H1 (cell line): ENCODE measurements around the gene BCAS3. TPM values are rescaled to one million over a fixed set of nuclear protein-coding genes. Genes with fewer than 3 reads are reported as not detected.

ENCODE experiments used
- CTCF ChIA-PET: fragments of 300-600 bp; sonication (Branson Sonifier 250); formaldehyde crosslinking; loops from one replicate; lab custom pipeline; 2021; ENCODE audit not compliant: partially characterized antibody; lab: Charles Lee
- POLR2A ChIA-PET: fragments of 300-600 bp; sonication (Branson Sonifier 250); formaldehyde crosslinking; loops from one replicate; lab custom pipeline; 2021; ENCODE audit warnings: inconsistent platforms; ENCODE audit not compliant: partially characterized antibody; lab: Charles Lee
- DNase-seq, 2 experiments: peaks; one replicate each; pipeline versions ENCODE4 v3.0.0 to v3.0.0-alpha.2; 2010 to 2022; ENCODE audit warnings: low spot score in 2 of 2, low read depth in 1 of 2, mixed read lengths in 1 of 2
- FAIRE-seq: peaks from 2 replicates; lab custom pipeline; 2011; peaks lifted over from hg19 to GRCh38; lab: Jason Lieb, UNC
- H2AFZ ChIP-seq: 2 replicates; pipeline ENCODE4 v1.8.1; 2012; ENCODE audit warnings: low read length, inconsistent platforms
- H2AK5ac ChIP-seq: 2 replicates; pipeline ENCODE4 v1.6.1; 2013; ENCODE audit warnings: low read depth, low read length
- H2BK120ac ChIP-seq: replicated peaks from 2 replicates; pipeline ENCODE3; 2013; ENCODE audit warnings: low read depth, low read length, inconsistent platforms
- H2BK12ac ChIP-seq: 2 replicates; pipeline ENCODE4 v1.6.1; 2013; ENCODE audit warnings: low read depth, low read length
- H2BK15ac ChIP-seq: 2 replicates; pipeline ENCODE4 v1.6.1; 2013; ENCODE audit warnings: low read length
- H2BK20ac ChIP-seq: 2 replicates; pipeline ENCODE4 v1.6.1; 2013; ENCODE audit warnings: low read length
- H2BK5ac ChIP-seq: 2 replicates; pipeline ENCODE4 v1.6.1; 2013; ENCODE audit warnings: low read depth, low read length
- H3K14ac ChIP-seq: 2 replicates; pipeline ENCODE4 v1.6.1; 2013; ENCODE audit warnings: inconsistent platforms; ENCODE audit not compliant: insufficient read length
- H3K18ac ChIP-seq: 2 replicates; pipeline ENCODE4 v1.6.1; 2013; ENCODE audit warnings: low read length; ENCODE audit errors: extremely low read depth
- H3K23ac ChIP-seq: 2 replicates; pipeline ENCODE4 v1.6.1; 2013; ENCODE audit warnings: inconsistent platforms; ENCODE audit not compliant: insufficient read length
- H3K23me2 ChIP-seq: 2 replicates; pipeline ENCODE4 v1.6.1; 2013; ENCODE audit warnings: low read depth, low read length
- H3K27ac ChIP-seq: 2 replicates; pipeline ENCODE4 v1.6.1; 2011; ENCODE audit warnings: low read depth, low read length, inconsistent platforms
- H3K27me3 ChIP-seq, 4 experiments: replicated peaks in 1 of 4; 1 replicate in 1 of 4; 2 replicates in 3 of 4; pipeline versions ENCODE4 v1.6.1 to v1.8.1; 2011 to 2013; ENCODE audit warnings: low read length in 3 of 4, mild to moderate bottlenecking in 3 of 4, inconsistent platforms in 2 of 4, mixed read lengths in 2 of 4, moderate library complexity in 1 of 4; ENCODE audit not compliant: control insufficient read depth in 3 of 4, insufficient read depth in 3 of 4; ENCODE audit errors: extremely low read depth in 1 of 4
- H3K36me3 ChIP-seq, 4 experiments: 2 replicates each; pipeline versions ENCODE4 v1.6.1 to v1.8.1; 2011 to 2013; ENCODE audit warnings: mild to moderate bottlenecking in 4 of 4, low read length in 3 of 4, moderate library complexity in 2 of 4, control low read depth in 1 of 4, inconsistent platforms in 1 of 4; ENCODE audit not compliant: insufficient read depth in 4 of 4, control insufficient read depth in 2 of 4
- H3K4ac ChIP-seq: replicated peaks from 2 replicates; pipeline ENCODE3; 2013; ENCODE audit warnings: low read length, low read depth, mixed read lengths, inconsistent platforms; ENCODE audit not compliant: insufficient read length
- H3K4me1 ChIP-seq, 4 experiments: replicated peaks in 1 of 4; 1 replicate in 1 of 4; 2 replicates in 3 of 4; pipeline versions ENCODE4 v1.6.1 to v1.8.1; 2011 to 2013; ENCODE audit warnings: low read length in 3 of 4, inconsistent platforms in 2 of 4, mixed read lengths in 1 of 4; ENCODE audit not compliant: insufficient read depth in 4 of 4, control insufficient read depth in 3 of 4
- H3K4me2 ChIP-seq, 2 experiments: 2 replicates each; pipeline versions ENCODE4 v1.6.1 to v1.8.1; 2011 to 2013; ENCODE audit warnings: low read depth in 2 of 2, low read length in 2 of 2, control low read depth in 1 of 2, inconsistent platforms in 1 of 2, mild to moderate bottlenecking in 1 of 2; ENCODE audit not compliant: insufficient read depth in 1 of 2
- H3K4me3 ChIP-seq, 4 experiments: fragments of 200-600, 300-600 bp in 1 of 4; sonication (generic), shearing (Covaris generic), sonication (Bioruptor Twin) in 1 of 4; 2 replicates each; pipeline versions ENCODE4 v1.5.1 to v1.8.1; 2011 to 2016; ENCODE audit warnings: low read length in 4 of 4, low read depth in 3 of 4, control low read depth in 2 of 4, inconsistent platforms in 2 of 4, mild to moderate bottlenecking in 2 of 4, mixed read lengths in 1 of 4, moderate library complexity in 1 of 4; ENCODE audit not compliant: insufficient read depth in 2 of 4; ENCODE audit errors: extremely low read depth in 1 of 4
- H3K56ac ChIP-seq: replicated peaks from 2 replicates; pipeline ENCODE3; 2013; ENCODE audit warnings: low read depth, mild to moderate bottlenecking, mixed read lengths, low read length, inconsistent platforms; ENCODE audit not compliant: insufficient read length
- H3K79me1 ChIP-seq: 2 replicates; pipeline ENCODE4 v1.6.1; 2013; ENCODE audit warnings: low read depth, low read length, control low read depth
- H3K79me2 ChIP-seq, 2 experiments: 2 replicates each; pipeline versions ENCODE4 v1.6.1 to v1.8.1; 2012 to 2013; ENCODE audit warnings: low read length in 2 of 2, mild to moderate bottlenecking in 2 of 2, inconsistent platforms in 1 of 2; ENCODE audit not compliant: insufficient read depth in 2 of 2, control insufficient read depth in 1 of 2
- H3K9ac ChIP-seq, 4 experiments: replicated peaks in 1 of 4; 1 replicate in 1 of 4; 2 replicates in 3 of 4; pipeline versions ENCODE4 v1.6.1 to v1.8.1; 2011 to 2013; ENCODE audit warnings: low read depth in 3 of 4, low read length in 3 of 4, control low read depth in 2 of 4, mild to moderate bottlenecking in 2 of 4, moderate library complexity in 2 of 4, inconsistent platforms in 1 of 4; ENCODE audit errors: extremely low read depth in 1 of 4
- H3K9me3 ChIP-seq, 2 experiments: 2 replicates each; pipeline versions ENCODE4 v1.6.1 to v1.8.1; 2012 to 2013; ENCODE audit warnings: mild to moderate bottlenecking in 2 of 2, moderate library complexity in 2 of 2, control low read depth in 1 of 2, inconsistent platforms in 1 of 2, low read depth in 1 of 2, low read length in 1 of 2, mixed read lengths in 1 of 2; ENCODE audit not compliant: insufficient read depth in 2 of 2
- H4K20me1 ChIP-seq, 2 experiments: replicated peaks in 1 of 2; 2 replicates each; pipeline versions ENCODE3 to v1.8.1; 2011 to 2013; ENCODE audit warnings: inconsistent platforms in 2 of 2, low read length in 2 of 2, mild to moderate bottlenecking in 1 of 2; ENCODE audit not compliant: insufficient read depth in 2 of 2, control insufficient read depth in 1 of 2
- H4K5ac ChIP-seq: 2 replicates; pipeline ENCODE4 v1.6.1; 2013; ENCODE audit warnings: low read length, low read depth, mixed read lengths, inconsistent platforms; ENCODE audit not compliant: insufficient read length
- H4K8ac ChIP-seq: 2 replicates; pipeline ENCODE4 v1.8.0; 2013; ENCODE audit warnings: mild to moderate bottlenecking, moderate library complexity, low read length, inconsistent platforms; ENCODE audit not compliant: insufficient read depth; ENCODE audit errors: extremely low read depth
- H4K91ac ChIP-seq: replicated peaks from 2 replicates; pipeline ENCODE3; 2013; ENCODE audit warnings: low read length, mixed read lengths, inconsistent platforms; ENCODE audit not compliant: insufficient read length
- BRCA1 ChIP-seq: IDR thresholded peaks from 2 replicates; pipeline ENCODE4 v1.6.1; 2012; ENCODE audit warnings: low read depth, low read length, improper control_type of control experiment
- CBX8 ChIP-seq: fragments of 300-800, 300-1000 bp; sonication (generic); IDR thresholded peaks from 2 replicates; pipeline ENCODE4 v1.7.1; 2016; ENCODE audit warnings: low read depth, low read length, borderline replicate concordance
- CEBPB ChIP-seq: IDR thresholded peaks from 2 replicates; pipeline ENCODE4 v1.6.1; 2012; ENCODE audit warnings: low read depth, low read length
- CHD1 ChIP-seq: IDR thresholded peaks from 2 replicates; pipeline ENCODE4 v1.6.1; 2012; ENCODE audit warnings: low read depth, low read length, improper control_type of control experiment
- E2F6 ChIP-seq: IDR thresholded peaks from 2 replicates; pipeline ENCODE4 v1.6.1; 2012; ENCODE audit warnings: inconsistent platforms
- EP300 ChIP-seq, 2 experiments: IDR thresholded peaks; 1 replicate in 1 of 2; 2 replicates in 1 of 2; pipeline ENCODE4 v1.6.1; 2011 to 2012; ENCODE audit warnings: low read depth in 2 of 2, low read length in 2 of 2, mild to moderate bottlenecking in 2 of 2, borderline replicate concordance in 1 of 2, inconsistent platforms in 1 of 2, moderate library complexity in 1 of 2
- GTF2F1 ChIP-seq: IDR thresholded peaks from 2 replicates; pipeline ENCODE4 v1.6.1; 2012; ENCODE audit warnings: low read depth, low read length, improper control_type of control experiment, borderline replicate concordance
- HDAC6 ChIP-seq: IDR thresholded peaks from one replicate; pipeline ENCODE4 v1.7.1; 2012; ENCODE audit warnings: low read depth, mild to moderate bottlenecking, inconsistent platforms, low read length, moderate library complexity
- JUN ChIP-seq: IDR thresholded peaks from 2 replicates; pipeline ENCODE4 v1.6.1; 2011; ENCODE audit warnings: low read depth, mild to moderate bottlenecking, improper control_type of control experiment, low read length
- JUND ChIP-seq: IDR thresholded peaks from 2 replicates; pipeline ENCODE4 v1.6.1; 2011; ENCODE audit warnings: mild to moderate bottlenecking, improper control_type of control experiment, low read length
- KDM1A ChIP-seq: fragments of 200-600, 300-600 bp; sonication (generic); IDR thresholded peaks from 2 replicates; pipeline ENCODE4 v1.7.1; 2016; ENCODE audit warnings: mild to moderate bottlenecking, low read length, borderline replicate concordance
- PHF8 ChIP-seq: fragments of 200-600 bp; sonication (generic); conservative IDR thresholded peaks from 2 replicates; pipeline ENCODE4 v1.7.1; 2012; ENCODE audit warnings: low read depth, mild to moderate bottlenecking, inconsistent platforms, low read length, moderate library complexity
- RBBP5 ChIP-seq: IDR thresholded peaks from 2 replicates; pipeline ENCODE4 v1.7.1; 2012; ENCODE audit warnings: low read depth, mild to moderate bottlenecking, inconsistent platforms, low read length, moderate library complexity, borderline replicate concordance
- TAF1 ChIP-seq: IDR thresholded peaks from 2 replicates; pipeline ENCODE4 v1.6.1; 2011; ENCODE audit warnings: mild to moderate bottlenecking, low read depth, low read length
- WGBS, 2 experiments: shearing (Covaris generic) in 1 of 2; methylation state at CpG; one replicate each; pipeline versions ENCODE4 v1.1.6 to v1.1.7; 2013 to 2015; ENCODE audit warnings: low lambda C conversion rate in 2 of 2, mixed read lengths in 2 of 2, inconsistent platforms in 1 of 2, low coverage in 1 of 2, missing lambda C conversion rate in 1 of 2; ENCODE audit not compliant: insufficient replicate concordance in 2 of 2, insufficient coverage in 1 of 2, insufficient read length in 1 of 2; ENCODE audit errors: extremely low coverage in 1 of 2, missing lambda C conversion rate in 1 of 2; 5-methylcytosine and 5-hydroxymethylcytosine counted together
- polyA plus RNA-seq, 7 experiments: library from polyadenylated mRNA; depleted of rRNA in 3 of 7; stranded (reverse) in 5 of 7; unstranded in 2 of 7; fragments of >200 nt in 5 of 7; fragments of 200-250 nt in 2 of 7; gene quantifications; 1 replicate in 5 of 7; 2 replicates in 1 of 7; 4 replicates in 1 of 7; pipeline versions ENCODE4 v1.2.1 to v1.2.3, GENCODE V29; 2011 to 2013; ENCODE audit warnings: missing spikeins in 2 of 7, mixed read lengths in 2 of 7
- total RNA-seq: library from RNA; stranded (reverse); fragmentation: NEBNext Ultra II Directional; extraction: Animal tissue kit (Norgen Biotek cat#: 25700); gene quantifications from 2 replicates; pipeline ENCODE4 v1.2.1, GENCODE V29; 2021

BCAS3 gene
- total and polyA plus RNA-seq, 2 of the 8 experiments (the other 6 are each of a cell fraction or from before 2014, with no cell fraction given): 9.9 to 13.3 TPM

DNA sequence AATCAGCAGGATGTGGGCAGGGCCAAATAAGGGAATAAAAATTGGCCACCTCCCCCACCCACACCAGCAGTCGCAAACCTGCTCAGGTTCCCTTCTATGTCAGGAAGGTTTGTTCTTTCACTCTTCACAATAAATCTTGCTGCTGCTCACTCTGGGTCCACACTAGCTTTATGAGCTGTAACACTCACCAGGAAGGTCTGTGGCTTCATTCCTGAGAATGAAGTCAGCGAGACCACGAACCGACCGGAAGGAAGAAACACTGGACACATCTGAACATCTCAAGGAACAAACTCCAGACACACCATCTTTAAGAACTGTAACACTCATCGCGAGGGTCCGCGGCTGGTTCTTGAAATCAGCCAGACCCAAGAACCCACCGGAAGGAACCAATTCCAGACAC is 606.5 kb downstream of the BCAS3 start:
- Histone ChIP-seq H3K14ac (no peak overlapping the region), H3K79me2 (no peaks in the 10 kb centered on the region), H3K27me3 (no peaks in the 10 kb centered on the region), H3K79me1 (no peaks in the 10 kb centered on the region), H3K9me3 (no peaks in the 10 kb centered on the region), H3K4me2 (no peak overlapping the region), H3K4me1 (peaks cover 9 to 15% (median 11%) of the 10 kb centered on the region in 4 experiments; a peak in 4 of 7 replicates), H2AK5ac (0 out of 2 replicates have a peak overlapping the region, but pooled peaks have one; percentile 77), H4K91ac (no peak overlapping the region), H3K36me3 (no peaks in the 10 kb centered on the region), H3K23me2 (no peaks in the 10 kb centered on the region), H2BK120ac (no peak overlapping the region), H2BK12ac (no peak overlapping the region), H3K4me3 (no peak overlapping the region), H3K18ac (no peak overlapping the region), H2BK15ac (0 out of 2 replicates have a peak overlapping the region, but pooled peaks have one; percentile 90), H2BK5ac (no peak overlapping the region; the same call in 1 of the 2 replicates), H2AFZ (no peak overlapping the region), H3K9ac (no peak overlapping the region), H3K27ac (no peak overlapping the region), H3K23ac (no peak overlapping the region), H4K5ac (no peak overlapping the region), H4K20me1 (no peaks in the 10 kb centered on the region), H4K8ac (no peak overlapping the region), H3K56ac (no peak overlapping the region), H2BK20ac (peak overlapping the region; percentile 9; the same call in 1 of the 2 replicates), H3K4ac (no peak overlapping the region)
- POLR2A ChIA-PET: no interaction called here
- 88% methylated on average over 10 of the region's 10 CpGs; no CpG with 5 or more reads in 1 of the 2 experiments for WGBS, 2 experiments
- FAIRE-seq (no peak), DNase-seq (no peak)
- CTCF ChIA-PET: interaction anchor here (0.7 to 1.6 kb wide), 3 partner anchors 9 to 564 kb away, joined by 3 to 7 read pairs (median 4); no protein-coding TSS in a partner anchor
- TF ChIP-seq GTF2F1 (no peak), BRCA1 (no peak), RBBP5 (no peak), EP300 (IDR thresholded peaks at IDR 0.05; ENCODE audit: borderline replicate concordance in 1 of 2, low read depth in 2 of 2, low read length in 2 of 2) (no peak), CEBPB (no peak), PHF8 (no peak), CBX8 (no peak), JUND (no peak), TAF1 (no peak), JUN (no peak), HDAC6 (no peak), CHD1 (no peak), E2F6 (no peak), KDM1A (no peak)
